Measurements from ENCODE around the gene RGMA. TPM values are rescaled to one million over a fixed set of nuclear protein-coding genes. Genes with fewer than 3 reads are reported as not detected.

RGMA gene
- total RNA-seq, 4 donors from 2014 or later, result 2.4 to 10.3 (median 6.0) TPM

GRCh38 chr15:93121973-93122910, 33.2 kb upstream of the RGMA start:
- H3K27me3 ChIP-seq, result no peaks in the 10 kb centered on the region
- no peak for TF ChIP-seq POLR2A (IDR thresholded peaks at IDR 0.05)
- peak in 3 of 6 experiments; percentile 17 to 34 (median 28) for TF ChIP-seq CTCF (IDR thresholded peaks at IDR 0.05)
- H3K9me3 ChIP-seq, result no peaks in the 10 kb centered on the region
- peaks cover 0 to 12% of the 10 kb centered on the region in 2 donors for H3K4me1 ChIP-seq
- H3K36me3 ChIP-seq, result no peaks in the 10 kb centered on the region
- H3K4me3 ChIP-seq (replicated peaks in 1 of 3), result no peak overlapping the region
- DNase-seq, result peak; percentile 74 to 80
- WGBS, 2 donors, result 63 to 64% methylated on average over 20 of the region's 20 CpGs
- peak overlapping the region in 1 of 3 donors; percentile 39 for H3K27ac ChIP-seq
- intact Hi-C loops (cut with DNase I), result no loop called here

GRCh38 chr15:93121107-93121506, 32.1 kb upstream of the RGMA start:
- no peaks in the 10 kb centered on the region for H3K9me3 ChIP-seq
- intact Hi-C loops (cut with DNase I), result no loop called here
- no peak overlapping the region for H3K4me3 ChIP-seq (replicated peaks in 1 of 3)

GRCh38 chr15:93118904-93119303, 29.9 kb upstream of the RGMA start:
- DNase-seq, result no peak
- Histone ChIP-seq H3K4me1 (peaks cover 0 to 12% of the 10 kb centered on the region in 2 donors), H3K36me3 (no peaks in the 10 kb centered on the region), H3K27me3 (no peaks in the 10 kb centered on the region), H3K27ac (no peak overlapping the region), H3K4me3 (replicated peaks in 1 of 3) (no peak overlapping the region), H3K9me3 (no peaks in the 10 kb centered on the region)
- no peak for TF ChIP-seq CTCF (IDR thresholded peaks at IDR 0.05)
- 85 to 93% methylated on average over 3 of the region's 3 CpGs for WGBS, 2 donors
- intact Hi-C loops (cut with DNase I), result no loop called here

More at GRCh38 chr15:93121107-93121506, 32.1 kb upstream of the RGMA start:
- Histone ChIP-seq H3K27ac (no peak overlapping the region), H3K27me3 (no peaks in the 10 kb centered on the region), H3K4me1 (peaks cover 0 to 12% of the 10 kb centered on the region in 2 donors), H3K36me3 (no peaks in the 10 kb centered on the region)
- TF ChIP-seq POLR2A (IDR thresholded peaks at IDR 0.05) (no peak), CTCF (IDR thresholded peaks at IDR 0.05) (no peak)
- DNase-seq, result no peak
- 93 to 98% methylated on average over 5 of the region's 5 CpGs for WGBS, 2 donors

- Histone ChIP-seq H3K36me3 (no peaks in the 10 kb centered on the region), H3K27me3 (no peaks in the 10 kb centered on the region), H3K4me3 (replicated peaks in 1 of 3) (no peak overlapping the region), H3K4me1 (no peaks in the 10 kb centered on the region), H3K9me3 (no peaks in the 10 kb centered on the region), H3K27ac (no peak overlapping the region)
- DNase-seq, result no peak
- TF ChIP-seq CTCF (IDR thresholded peaks at IDR 0.05) (no peak), POLR2A (IDR thresholded peaks at IDR 0.05) (no peak)
- 64 to 73% methylated on average over 5 of the region's 5 CpGs for WGBS, 2 donors
- intact Hi-C loops (cut with DNase I), result no loop called here
These were observed 22.4 kb upstream of the RGMA start for GRCh38 chr15:93111451-93111850.

GRCh38 chr15:93110502-93111040, 21.6 kb upstream of the RGMA start:
- H3K9me3 ChIP-seq, result no peaks in the 10 kb centered on the region
- no peak overlapping the region for H3K4me3 ChIP-seq (replicated peaks in 1 of 3)
- no peak for DNase-seq
- TF ChIP-seq CTCF (IDR thresholded peaks at IDR 0.05) (no peak), POLR2A (IDR thresholded peaks at IDR 0.05) (no peak)
- WGBS, 2 donors, result 89 to 91% methylated on average over 5 of the region's 5 CpGs
- no peaks in the 10 kb centered on the region for H3K4me1 ChIP-seq
- no peaks in the 10 kb centered on the region for H3K36me3 ChIP-seq
- H3K27me3 ChIP-seq, result no peaks in the 10 kb centered on the region
- intact Hi-C loops (cut with DNase I), result no loop called here
- H3K27ac ChIP-seq, result no peak overlapping the region
